H1 (cell line): ENCODE data around the gene OPCML. TPM values are rescaled to one million over a fixed set of nuclear protein-coding genes. Genes with fewer than 3 reads are reported as not detected.

Experiments
- CTCF ChIA-PET: fragments of 300-600 bp; sonication (Branson Sonifier 250); formaldehyde crosslinking; loops from one replicate; lab custom pipeline; 2021; ENCODE audit not compliant: partially characterized antibody; lab: Charles Lee
- POLR2A ChIA-PET: fragments of 300-600 bp; sonication (Branson Sonifier 250); formaldehyde crosslinking; loops from one replicate; lab custom pipeline; 2021; ENCODE audit warnings: inconsistent platforms; ENCODE audit not compliant: partially characterized antibody; lab: Charles Lee
- DNase-seq, 2 experiments: peaks; one replicate each; pipeline versions ENCODE4 v3.0.0 to v3.0.0-alpha.2; 2010 to 2022; ENCODE audit warnings: low spot score in 2 of 2, low read depth in 1 of 2, mixed read lengths in 1 of 2
- FAIRE-seq: peaks from 2 replicates; lab custom pipeline; 2011; peaks lifted over from hg19 to GRCh38; lab: Jason Lieb, UNC
- H2AFZ ChIP-seq: 2 replicates; pipeline ENCODE4 v1.8.1; 2012; ENCODE audit warnings: low read length, inconsistent platforms
- H2AK5ac ChIP-seq: 2 replicates; pipeline ENCODE4 v1.6.1; 2013; ENCODE audit warnings: low read depth, low read length
- H2BK120ac ChIP-seq: replicated peaks from 2 replicates; pipeline ENCODE3; 2013; ENCODE audit warnings: low read depth, low read length, inconsistent platforms
- H2BK12ac ChIP-seq: 2 replicates; pipeline ENCODE4 v1.6.1; 2013; ENCODE audit warnings: low read depth, low read length
- H2BK15ac ChIP-seq: 2 replicates; pipeline ENCODE4 v1.6.1; 2013; ENCODE audit warnings: low read length
- H2BK20ac ChIP-seq: 2 replicates; pipeline ENCODE4 v1.6.1; 2013; ENCODE audit warnings: low read length
- H2BK5ac ChIP-seq: 2 replicates; pipeline ENCODE4 v1.6.1; 2013; ENCODE audit warnings: low read depth, low read length
- H3K14ac ChIP-seq: 2 replicates; pipeline ENCODE4 v1.6.1; 2013; ENCODE audit warnings: inconsistent platforms; ENCODE audit not compliant: insufficient read length
- H3K18ac ChIP-seq: 2 replicates; pipeline ENCODE4 v1.6.1; 2013; ENCODE audit warnings: low read length; ENCODE audit errors: extremely low read depth
- H3K23ac ChIP-seq: 2 replicates; pipeline ENCODE4 v1.6.1; 2013; ENCODE audit warnings: inconsistent platforms; ENCODE audit not compliant: insufficient read length
- H3K23me2 ChIP-seq: 2 replicates; pipeline ENCODE4 v1.6.1; 2013; ENCODE audit warnings: low read depth, low read length
- H3K27ac ChIP-seq: 2 replicates; pipeline ENCODE4 v1.6.1; 2011; ENCODE audit warnings: low read depth, low read length, inconsistent platforms
- H3K27me3 ChIP-seq, 4 experiments: replicated peaks in 1 of 4; 1 replicate in 1 of 4; 2 replicates in 3 of 4; pipeline versions ENCODE4 v1.6.1 to v1.8.1; 2011 to 2013; ENCODE audit warnings: low read length in 3 of 4, mild to moderate bottlenecking in 3 of 4, inconsistent platforms in 2 of 4, mixed read lengths in 2 of 4, moderate library complexity in 1 of 4; ENCODE audit not compliant: control insufficient read depth in 3 of 4, insufficient read depth in 3 of 4; ENCODE audit errors: extremely low read depth in 1 of 4
- H3K36me3 ChIP-seq, 4 experiments: 2 replicates each; pipeline versions ENCODE4 v1.6.1 to v1.8.1; 2011 to 2013; ENCODE audit warnings: mild to moderate bottlenecking in 4 of 4, low read length in 3 of 4, moderate library complexity in 2 of 4, control low read depth in 1 of 4, inconsistent platforms in 1 of 4; ENCODE audit not compliant: insufficient read depth in 4 of 4, control insufficient read depth in 2 of 4
- H3K4ac ChIP-seq: replicated peaks from 2 replicates; pipeline ENCODE3; 2013; ENCODE audit warnings: low read length, low read depth, mixed read lengths, inconsistent platforms; ENCODE audit not compliant: insufficient read length
- H3K4me1 ChIP-seq, 4 experiments: replicated peaks in 1 of 4; 1 replicate in 1 of 4; 2 replicates in 3 of 4; pipeline versions ENCODE4 v1.6.1 to v1.8.1; 2011 to 2013; ENCODE audit warnings: low read length in 3 of 4, inconsistent platforms in 2 of 4, mixed read lengths in 1 of 4; ENCODE audit not compliant: insufficient read depth in 4 of 4, control insufficient read depth in 3 of 4
- H3K4me2 ChIP-seq, 2 experiments: 2 replicates each; pipeline versions ENCODE4 v1.6.1 to v1.8.1; 2011 to 2013; ENCODE audit warnings: low read depth in 2 of 2, low read length in 2 of 2, control low read depth in 1 of 2, inconsistent platforms in 1 of 2, mild to moderate bottlenecking in 1 of 2; ENCODE audit not compliant: insufficient read depth in 1 of 2
- H3K4me3 ChIP-seq, 4 experiments: fragments of 200-600, 300-600 bp in 1 of 4; sonication (generic), shearing (Covaris generic), sonication (Bioruptor Twin) in 1 of 4; 2 replicates each; pipeline versions ENCODE4 v1.5.1 to v1.8.1; 2011 to 2016; ENCODE audit warnings: low read length in 4 of 4, low read depth in 3 of 4, control low read depth in 2 of 4, inconsistent platforms in 2 of 4, mild to moderate bottlenecking in 2 of 4, mixed read lengths in 1 of 4, moderate library complexity in 1 of 4; ENCODE audit not compliant: insufficient read depth in 2 of 4; ENCODE audit errors: extremely low read depth in 1 of 4
- H3K56ac ChIP-seq: replicated peaks from 2 replicates; pipeline ENCODE3; 2013; ENCODE audit warnings: low read depth, mild to moderate bottlenecking, mixed read lengths, low read length, inconsistent platforms; ENCODE audit not compliant: insufficient read length
- H3K79me1 ChIP-seq: 2 replicates; pipeline ENCODE4 v1.6.1; 2013; ENCODE audit warnings: low read depth, low read length, control low read depth
- H3K79me2 ChIP-seq, 2 experiments: 2 replicates each; pipeline versions ENCODE4 v1.6.1 to v1.8.1; 2012 to 2013; ENCODE audit warnings: low read length in 2 of 2, mild to moderate bottlenecking in 2 of 2, inconsistent platforms in 1 of 2; ENCODE audit not compliant: insufficient read depth in 2 of 2, control insufficient read depth in 1 of 2
- H3K9ac ChIP-seq, 4 experiments: replicated peaks in 1 of 4; 1 replicate in 1 of 4; 2 replicates in 3 of 4; pipeline versions ENCODE4 v1.6.1 to v1.8.1; 2011 to 2013; ENCODE audit warnings: low read depth in 3 of 4, low read length in 3 of 4, control low read depth in 2 of 4, mild to moderate bottlenecking in 2 of 4, moderate library complexity in 2 of 4, inconsistent platforms in 1 of 4; ENCODE audit errors: extremely low read depth in 1 of 4
- H3K9me3 ChIP-seq, 2 experiments: 2 replicates each; pipeline versions ENCODE4 v1.6.1 to v1.8.1; 2012 to 2013; ENCODE audit warnings: mild to moderate bottlenecking in 2 of 2, moderate library complexity in 2 of 2, control low read depth in 1 of 2, inconsistent platforms in 1 of 2, low read depth in 1 of 2, low read length in 1 of 2, mixed read lengths in 1 of 2; ENCODE audit not compliant: insufficient read depth in 2 of 2
- H4K20me1 ChIP-seq, 2 experiments: replicated peaks in 1 of 2; 2 replicates each; pipeline versions ENCODE3 to v1.8.1; 2011 to 2013; ENCODE audit warnings: inconsistent platforms in 2 of 2, low read length in 2 of 2, mild to moderate bottlenecking in 1 of 2; ENCODE audit not compliant: insufficient read depth in 2 of 2, control insufficient read depth in 1 of 2
- H4K5ac ChIP-seq: 2 replicates; pipeline ENCODE4 v1.6.1; 2013; ENCODE audit warnings: low read length, low read depth, mixed read lengths, inconsistent platforms; ENCODE audit not compliant: insufficient read length
- H4K8ac ChIP-seq: 2 replicates; pipeline ENCODE4 v1.8.0; 2013; ENCODE audit warnings: mild to moderate bottlenecking, moderate library complexity, low read length, inconsistent platforms; ENCODE audit not compliant: insufficient read depth; ENCODE audit errors: extremely low read depth
- H4K91ac ChIP-seq: replicated peaks from 2 replicates; pipeline ENCODE3; 2013; ENCODE audit warnings: low read length, mixed read lengths, inconsistent platforms; ENCODE audit not compliant: insufficient read length
- CREB1 ChIP-seq: IDR thresholded peaks from 2 replicates; pipeline ENCODE4 v1.6.1; 2012; ENCODE audit warnings: inconsistent platforms
- POLR2AphosphoS5 ChIP-seq: IDR thresholded peaks from 2 replicates; pipeline ENCODE4 v1.6.1; 2011; ENCODE audit warnings: low read depth, low read length
- RAD21 ChIP-seq, 2 experiments: IDR thresholded peaks in 1 of 2; conservative IDR thresholded peaks in 1 of 2; 2 replicates each; pipeline ENCODE4 v1.6.1; 2011; ENCODE audit warnings: low read depth in 2 of 2, low read length in 2 of 2, improper control_type of control experiment in 1 of 2, inconsistent platforms in 1 of 2, mild to moderate bottlenecking in 1 of 2, moderate library complexity in 1 of 2
- RFX5 ChIP-seq: IDR thresholded peaks from 2 replicates; pipeline ENCODE4 v1.6.1; 2011; ENCODE audit warnings: low read depth, low read length, improper control_type of control experiment, borderline replicate concordance
- SIX5 ChIP-seq: IDR thresholded peaks from 2 replicates; pipeline ENCODE4 v1.6.1; 2011; ENCODE audit warnings: mild to moderate bottlenecking, low read depth, low read length
- WGBS, 2 experiments: shearing (Covaris generic) in 1 of 2; methylation state at CpG; one replicate each; pipeline versions ENCODE4 v1.1.6 to v1.1.7; 2013 to 2015; ENCODE audit warnings: low lambda C conversion rate in 2 of 2, mixed read lengths in 2 of 2, inconsistent platforms in 1 of 2, low coverage in 1 of 2, missing lambda C conversion rate in 1 of 2; ENCODE audit not compliant: insufficient replicate concordance in 2 of 2, insufficient coverage in 1 of 2, insufficient read length in 1 of 2; ENCODE audit errors: extremely low coverage in 1 of 2, missing lambda C conversion rate in 1 of 2; 5-methylcytosine and 5-hydroxymethylcytosine counted together
- polyA plus RNA-seq, 7 experiments: library from polyadenylated mRNA; depleted of rRNA in 3 of 7; stranded (reverse) in 5 of 7; unstranded in 2 of 7; fragments of >200 nt in 5 of 7; fragments of 200-250 nt in 2 of 7; gene quantifications; 1 replicate in 5 of 7; 2 replicates in 1 of 7; 4 replicates in 1 of 7; pipeline versions ENCODE4 v1.2.1 to v1.2.3, GENCODE V29; 2011 to 2013; ENCODE audit warnings: missing spikeins in 2 of 7, mixed read lengths in 2 of 7
- total RNA-seq: library from RNA; stranded (reverse); fragmentation: NEBNext Ultra II Directional; extraction: Animal tissue kit (Norgen Biotek cat#: 25700); gene quantifications from 2 replicates; pipeline ENCODE4 v1.2.1, GENCODE V29; 2021

OPCML gene
- total and polyA plus RNA-seq, 2 of the 8 experiments (the other 6 are each of a cell fraction or from before 2014, with no cell fraction given), result 2.3 to 3.1 TPM

GRCh38 chr11:133227632-133228111, 304.6 kb downstream of the OPCML start:
- ChIA-PET POLR2A (no interaction called here), CTCF (interaction anchor here (1.0 to 3.2 kb wide), 8 partner anchors 9 to 38 kb away, joined by 3 to 17 read pairs (median 4); no protein-coding TSS in a partner anchor)
- FAIRE-seq, result no peak
- Histone ChIP-seq H3K4me3 (no peak overlapping the region; a peak in 1 of 8 replicates), H3K27ac (no peak overlapping the region), H4K91ac (no peak overlapping the region), H2AK5ac (no peak overlapping the region; the same call in 1 of the 2 replicates), H2BK5ac (0 out of 2 replicates have a peak overlapping the region, but pooled peaks have one; percentile 35)
- TF ChIP-seq SIX5 (no peak), CREB1 (no peak), RAD21 (IDR thresholded peaks at IDR 0.05 in 1 of 2, conservative IDR thresholded peaks at IDR 0.05 in 1 of 2; ENCODE audit: low read depth in 2 of 2, low read length in 2 of 2) (no peak), RFX5 (no peak), POLR2AphosphoS5 (no peak)
- TF ChIP-seq, all 59 proteins: peak for 0
- 70% methylated on average over 9 of the region's 9 CpGs; no CpG with 5 or more reads in 1 of the 2 experiments for WGBS, 2 experiments
- Histone ChIP-seq H2BK15ac (peak overlapping the region; percentile 82; the same call in 1 of the 2 replicates), H3K27me3 (peaks cover 0 to 13% (median 6%) of the 10 kb centered on the region in 4 experiments; a peak in 5 of 7 replicates), H3K4me2 (peak overlapping the region in 1 of 2 experiments; percentile 77; a peak in 1 of 4 replicates), H3K23me2 (no peaks in the 10 kb centered on the region; the same call in 1 of the 2 replicates), H3K23ac (no peak overlapping the region), H3K4ac (no peak overlapping the region), H4K8ac (peak overlapping the region; percentile 18), H3K18ac (0 out of 2 replicates have a peak overlapping the region, but pooled peaks have one; percentile 40), H3K56ac (no peak overlapping the region), H3K9ac (no peak overlapping the region), H3K9me3 (no peaks in the 10 kb centered on the region), H2AFZ (no peak overlapping the region), H3K79me1 (no peaks in the 10 kb centered on the region), H2BK120ac (peak overlapping the region; percentile 5), H2BK20ac (no peak overlapping the region), H3K4me1 (peaks cover 5 to 18% (median 11%) of the 10 kb centered on the region in 4 experiments; a peak in 6 of 7 replicates), H3K79me2 (no peaks in the 10 kb centered on the region), H4K5ac (no peak overlapping the region), H3K36me3 (no peaks in the 10 kb centered on the region), H3K14ac (no peak overlapping the region), H4K20me1 (no peaks in the 10 kb centered on the region), H2BK12ac (peak overlapping the region; percentile 62; the same call in 1 of the 2 replicates)
- peak in 1 of 2 experiments; percentile 53 for DNase-seq
